HG03025 (cell line): ENCODE results near the gene ITGB7.

Source experiments
- ATAC-seq: cut with Tn5 transposase; IDR thresholded peaks from one replicate; pipeline ENCODE4 v1.9.1; 2021; ENCODE audit warnings: mild to moderate bottlenecking, moderate library complexity; ENCODE audit not compliant: unreplicated experiment, low FRiP score

ITGB7 gene

DNA sequence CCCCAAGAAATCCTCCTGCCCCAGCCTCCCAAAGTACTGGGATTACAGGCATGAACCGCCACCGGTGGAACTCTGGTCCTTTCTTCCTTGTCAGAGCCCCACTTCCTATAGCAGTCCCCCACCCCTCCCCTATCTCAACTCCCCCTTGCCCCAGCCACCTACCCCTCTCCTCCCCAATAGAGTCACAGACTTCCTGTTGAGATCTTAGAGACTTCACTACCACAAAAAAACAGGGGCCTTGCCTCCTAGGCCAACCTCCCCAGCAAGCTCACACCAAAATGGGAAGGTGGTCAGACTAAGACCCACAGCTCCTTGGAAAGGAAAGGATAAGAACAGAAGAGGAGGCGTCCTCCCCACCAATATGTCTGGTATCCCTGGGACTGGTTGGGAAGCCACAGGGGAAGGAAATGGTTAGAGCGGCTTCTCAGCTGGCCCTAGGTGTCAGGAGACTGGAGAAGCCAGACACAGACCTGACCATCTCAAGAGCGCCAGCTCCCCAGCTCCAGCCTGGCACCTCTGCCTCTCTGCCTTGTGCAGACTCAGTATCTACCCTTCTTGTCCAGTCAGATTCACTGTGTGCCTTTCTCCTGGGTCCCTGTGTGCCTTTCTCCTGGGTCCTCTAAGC, 8.5 kb downstream of the ITGB7 start:
- no peak for ATAC-seq

- ATAC-seq = no peak
Observed at GRCh38 chr12:53197011-53197640, 9.9 kb downstream of the ITGB7 start.

DNA sequence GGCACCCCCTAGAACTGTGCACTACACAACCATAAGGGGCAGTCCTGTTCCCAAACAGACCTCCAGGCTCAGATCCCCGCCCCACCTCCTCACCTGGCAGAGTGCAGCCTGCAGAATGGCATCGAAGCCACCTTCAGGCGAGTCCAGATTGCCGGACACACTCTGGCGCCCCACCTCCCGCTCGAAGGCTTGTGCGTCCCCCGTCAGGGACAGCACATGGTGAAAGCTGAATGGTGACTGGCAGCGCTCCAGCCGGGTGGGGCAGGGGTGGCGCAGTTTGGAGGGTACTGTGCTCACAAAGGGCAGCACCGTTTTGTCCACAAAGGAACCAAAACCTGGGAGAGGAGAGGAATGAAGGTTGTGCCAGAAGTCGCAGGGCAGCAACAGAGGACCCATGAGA, 10.6 kb downstream of the ITGB7 start:
- ATAC-seq = no peak

DNA sequence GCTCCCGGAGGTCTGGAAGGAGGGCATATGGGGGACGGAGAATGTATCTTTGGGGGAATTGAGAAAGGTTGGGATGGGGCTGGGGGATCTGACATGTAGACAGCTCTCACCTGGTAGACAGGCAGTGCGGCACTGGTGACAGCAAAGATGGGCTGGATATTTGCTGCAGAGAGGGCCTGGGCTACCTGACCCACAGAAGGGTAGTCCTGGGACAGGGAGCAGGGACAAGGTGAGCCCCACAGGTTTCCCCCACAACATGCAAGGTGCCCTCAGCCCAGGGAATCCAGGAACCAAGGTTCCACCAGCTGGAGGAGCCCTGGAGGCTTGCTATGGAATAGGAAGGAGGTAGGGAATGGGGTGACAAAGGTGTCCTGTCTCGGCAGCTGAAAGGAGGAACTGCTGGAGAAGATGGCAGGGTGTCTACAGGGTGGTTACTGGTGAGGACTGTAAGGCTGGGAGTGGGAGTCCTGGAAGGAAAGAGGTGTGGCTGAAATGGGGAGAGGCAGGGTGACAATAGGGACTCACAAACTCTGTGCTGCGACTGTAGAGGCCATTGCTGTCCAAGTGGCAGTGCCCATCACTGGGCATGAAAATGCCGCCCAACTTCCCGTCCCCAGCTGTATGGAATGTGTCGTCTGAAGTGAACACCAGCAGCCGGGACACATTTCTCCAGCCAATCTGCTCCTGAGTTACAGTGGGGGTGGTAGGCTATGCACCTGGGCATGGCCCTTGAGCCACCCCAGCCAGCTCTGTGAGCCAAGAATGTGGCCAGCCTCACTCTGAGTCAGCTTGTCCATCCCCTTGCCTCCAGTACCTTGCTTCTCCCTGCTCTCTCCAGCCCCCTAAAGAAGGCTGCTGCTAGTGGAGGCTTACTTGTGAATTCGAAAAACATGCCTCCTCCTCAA, 11.3 kb downstream of the ITGB7 start:
- no peak for ATAC-seq

- no peak for ATAC-seq
Observed at GRCh38 chr12:53194973-53195372, 12.1 kb downstream of the ITGB7 start.

DNA sequence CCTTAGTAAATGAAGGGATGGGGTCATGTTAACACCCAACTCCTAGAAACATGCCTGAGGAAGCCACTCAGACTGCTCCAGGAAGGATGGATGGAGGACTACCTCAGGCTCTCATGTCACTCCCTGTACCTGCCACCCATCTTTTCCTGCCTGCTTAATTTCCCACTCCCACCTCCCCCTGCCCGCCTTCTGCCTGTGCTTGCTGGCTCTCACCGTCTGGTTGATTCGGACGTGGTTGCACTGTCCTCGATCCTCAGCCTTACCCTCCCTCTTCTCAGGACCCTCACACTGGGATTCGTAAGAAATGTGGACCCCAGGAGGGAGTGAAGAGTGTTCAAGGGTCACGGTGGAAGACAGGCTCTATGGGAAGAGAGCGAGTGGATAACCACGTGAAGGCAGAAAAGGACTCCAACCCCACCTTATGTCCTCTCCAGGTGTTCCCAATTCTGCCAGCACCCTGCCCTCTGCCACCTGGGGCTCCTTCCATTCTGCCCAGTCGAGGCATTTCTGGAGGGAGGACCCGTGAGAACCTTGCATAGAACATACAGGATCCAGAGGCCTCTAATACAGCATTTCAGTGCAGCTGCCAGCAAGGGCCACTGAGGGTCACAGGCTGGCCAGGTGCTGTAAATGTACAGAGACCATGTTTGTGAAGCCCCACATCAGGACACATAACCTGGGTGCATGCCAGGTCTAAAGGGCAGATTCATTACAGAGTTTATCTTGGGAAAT, 12.9 kb downstream of the ITGB7 start:
- ATAC-seq = no peak

- ATAC-seq = no peak
Observed at GRCh38 chr12:53193040-53193439, 14.0 kb downstream of the ITGB7 start.

GRCh38 chr12:53192531-53193021, 14.5 kb downstream of the ITGB7 start:
- ATAC-seq = no peak

- ATAC-seq = no peak
Observed at GRCh38 chr12:53191885-53192530, 15.0 kb downstream of the ITGB7 start.

DNA sequence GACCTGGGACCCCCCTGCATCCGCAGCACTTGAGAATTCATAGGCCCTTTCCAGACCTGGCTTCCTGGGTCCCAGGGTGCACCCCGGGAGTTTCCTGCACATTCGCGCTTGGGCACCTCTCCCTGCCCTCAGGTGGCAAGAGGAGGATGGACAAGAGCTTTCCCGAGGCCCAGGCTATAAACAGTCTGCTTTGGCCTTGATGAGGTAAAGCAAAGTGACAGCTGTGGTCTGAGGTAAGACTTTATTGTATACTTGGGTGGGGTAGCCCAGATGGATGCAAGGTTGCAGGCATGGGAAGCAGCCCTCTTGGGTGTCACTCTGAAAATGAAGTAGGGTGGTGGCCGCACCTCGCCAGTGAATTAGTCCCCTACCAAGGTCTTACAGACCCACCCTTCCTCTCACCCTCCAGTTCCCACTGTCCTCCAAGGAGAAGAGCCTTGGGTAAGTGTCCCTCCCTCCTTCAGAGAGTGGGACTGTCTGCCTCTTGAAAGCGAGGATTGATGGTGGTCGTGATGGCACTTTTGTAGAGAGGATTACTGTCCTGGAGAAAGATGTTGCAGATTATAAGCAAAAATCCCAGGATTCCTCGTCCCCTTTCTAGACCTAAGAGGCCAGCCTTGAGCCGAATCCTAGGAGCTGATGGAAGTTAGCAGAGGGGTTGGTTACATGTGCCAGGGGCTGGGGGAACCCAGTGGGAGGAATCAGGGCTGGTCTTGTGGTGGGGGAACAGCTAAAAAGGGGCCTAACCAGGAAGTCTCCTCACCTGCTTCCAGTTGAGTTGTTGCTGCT, 15.8 kb downstream of the ITGB7 start:
- no peak for ATAC-seq

- no peak for ATAC-seq
Observed at GRCh38 chr12:53190108-53190729, 16.8 kb downstream of the ITGB7 start.

- no peak for ATAC-seq
Observed at GRCh38 chr12:53187145-53187899, 19.7 kb downstream of the ITGB7 start.

GRCh38 chr12:53186745-53187144, 20.3 kb downstream of the ITGB7 start:
- no peak for ATAC-seq

DNA sequence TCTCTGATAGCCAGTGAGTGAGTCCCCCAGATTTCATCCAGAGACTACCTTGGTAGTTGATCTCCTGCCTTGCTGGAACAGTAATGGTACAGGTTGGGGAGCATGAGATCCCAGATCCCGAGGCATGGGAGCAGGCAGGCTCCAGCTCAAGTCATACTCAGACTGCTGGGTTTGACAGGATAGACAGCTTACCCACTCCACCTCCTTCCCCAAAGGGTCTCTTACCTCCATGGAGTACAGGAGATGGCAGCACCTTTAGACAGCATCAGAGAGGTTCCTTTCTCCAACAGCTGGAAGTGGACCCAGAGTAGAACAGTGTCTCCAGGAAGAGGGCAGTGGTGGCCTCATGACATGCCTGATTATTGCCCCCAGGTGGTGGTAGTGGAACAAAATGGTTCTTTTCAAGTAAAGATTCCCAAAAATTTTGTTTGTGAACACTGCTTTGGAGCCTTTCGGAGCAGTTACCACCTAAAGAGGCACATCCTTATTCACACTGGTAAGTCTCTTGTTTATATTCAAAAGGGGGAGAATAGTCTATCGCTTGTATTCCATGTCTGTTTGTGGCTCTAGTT, 21.4 kb downstream of the ITGB7 start:
- ATAC-seq = no peak

GRCh38 chr12:53184828-53185227, 22.2 kb downstream of the ITGB7 start:
- no peak for ATAC-seq

GRCh38 chr12:53182903-53183302, 24.1 kb downstream of the ITGB7 start:
- ATAC-seq = no peak

- no peak for ATAC-seq
Observed at GRCh38 chr12:53181935-53182334, 25.1 kb downstream of the ITGB7 start.
